Endothelial cell of umbilical vein (primary cell): Measurements from ENCODE around the gene SYNPO. TPM values are rescaled to one million over a fixed set of nuclear protein-coding genes. Genes with fewer than 3 reads are reported as not detected.

Source experiments
- BruUV-seq: library from RNA; stranded (reverse); fragments of 400-500 nt; replicated peaks from 2 replicates; lab custom pipeline; 2021; lab: Mats Ljungman, UMichigan
- CTCF ChIA-PET: fragments of 300-600, 350-600 bp; sonication (Branson Sonifier 250); formaldehyde crosslinking; loops from one replicate; lab custom pipeline; 2021; ENCODE audit warnings: antibody characterized with exemption, inconsistent platforms; lab: Charles Lee
- POLR2A ChIA-PET: fragments of 300-600, 350-600 bp; sonication (Branson Sonifier 250); formaldehyde crosslinking; loops from one replicate; lab custom pipeline; 2021; ENCODE audit warnings: antibody characterized with exemption, inconsistent platforms; lab: Charles Lee
- DNase-seq: peaks from one replicate; pipeline ENCODE4 v3.0.0-alpha.2; 2011; ENCODE audit warnings: low read depth, low spot score
- FAIRE-seq: peaks from 2 replicates; lab custom pipeline; 2011; peaks lifted over from hg19 to GRCh38; lab: Jason Lieb, UNC
- H2AFZ ChIP-seq: 2 replicates; pipeline ENCODE4 v1.6.0; 2012; ENCODE audit warnings: low read depth, low read length, control low read depth, inconsistent platforms
- H3K27ac ChIP-seq: 2 replicates; pipeline ENCODE4 v1.5.1; 2011; ENCODE audit warnings: low read depth, mild to moderate bottlenecking, control low read depth, low read length, moderate library complexity; ENCODE audit not compliant: insufficient read depth
- H3K27me3 ChIP-seq, 2 experiments: 2 replicates each; pipeline versions ENCODE4 v1.6.0 to v1.6.1; 2011; ENCODE audit warnings: low read length in 2 of 2, mixed read lengths in 1 of 2; ENCODE audit not compliant: control insufficient read depth in 2 of 2, insufficient read depth in 2 of 2
- H3K36me3 ChIP-seq, 2 experiments: 2 replicates in 1 of 2; 3 replicates in 1 of 2; pipeline ENCODE4 v1.5.1; 2011; ENCODE audit warnings: low read length in 2 of 2, mild to moderate bottlenecking in 1 of 2, moderate library complexity in 1 of 2; ENCODE audit not compliant: control insufficient read depth in 2 of 2, insufficient read depth in 2 of 2; ENCODE audit errors: extremely low read depth in 1 of 2
- H3K4me1 ChIP-seq: 3 replicates; pipeline ENCODE4 v1.5.1; 2011; ENCODE audit warnings: mild to moderate bottlenecking, low read length; ENCODE audit not compliant: control insufficient read depth, insufficient read depth; ENCODE audit errors: extremely low read depth
- H3K4me2 ChIP-seq: 2 replicates; pipeline ENCODE4 v1.6.1; 2011; ENCODE audit warnings: low read length, control low read depth, mixed read lengths; ENCODE audit not compliant: insufficient read depth
- H3K4me3 ChIP-seq, 3 experiments: fragments of 200-600 bp in 1 of 3; sonication (generic), shearing (Covaris generic) in 1 of 3; replicated peaks in 1 of 3; 2 replicates each; pipeline ENCODE4 v1.5.1; 2011 to 2016; ENCODE audit warnings: control low read depth in 3 of 3, low read length in 3 of 3, mild to moderate bottlenecking in 2 of 3, inconsistent platforms in 1 of 3, low read depth in 1 of 3, moderate library complexity in 1 of 3; ENCODE audit not compliant: insufficient read depth in 1 of 3
- H3K79me2 ChIP-seq: 2 replicates; pipeline ENCODE4 v1.6.0; 2012; ENCODE audit warnings: low read length, inconsistent platforms; ENCODE audit not compliant: control insufficient read depth, insufficient read depth
- H3K9ac ChIP-seq: replicated peaks from 2 replicates; pipeline ENCODE3; 2011; ENCODE audit warnings: low read length, control low read depth; ENCODE audit not compliant: insufficient read depth; ENCODE audit errors: extremely low read depth
- H3K9me1 ChIP-seq: replicated peaks from 3 replicates; pipeline ENCODE4 v1.6.0; 2011; ENCODE audit warnings: mild to moderate bottlenecking, low read length; ENCODE audit not compliant: control insufficient read depth, insufficient read depth; ENCODE audit errors: extremely low read depth
- H3K9me3 ChIP-seq: replicated peaks from 2 replicates; pipeline ENCODE4 v1.5.1; 2012; ENCODE audit warnings: low read length, inconsistent platforms; ENCODE audit not compliant: control insufficient read depth, insufficient read depth
- H4K20me1 ChIP-seq: replicated peaks from 2 replicates; pipeline ENCODE3; 2011; ENCODE audit warnings: mild to moderate bottlenecking, low read length; ENCODE audit not compliant: control insufficient read depth, insufficient read depth; ENCODE audit errors: extremely low read depth
- EZH2 ChIP-seq: IDR thresholded peaks from 2 replicates; pipeline ENCODE4 v1.6.1; 2012; ENCODE audit warnings: borderline replicate concordance, low read depth, mild to moderate bottlenecking, moderate library complexity, low read length, inconsistent platforms; ENCODE audit not compliant: severe bottlenecking
- FOS ChIP-seq: IDR thresholded peaks from 2 replicates; pipeline ENCODE4 v1.6.1; 2011; ENCODE audit warnings: mild to moderate bottlenecking, low read length, moderate library complexity, borderline replicate concordance; ENCODE audit not compliant: insufficient read depth
- GATA2 ChIP-seq: IDR thresholded peaks from 2 replicates; pipeline ENCODE4 v1.7.0; 2011; ENCODE audit warnings: low read depth, mild to moderate bottlenecking, moderate library complexity, mixed read lengths, low read length; ENCODE audit not compliant: insufficient read length, insufficient read depth
- JUN ChIP-seq: IDR thresholded peaks from 2 replicates; pipeline ENCODE4 v1.6.1; 2011; ENCODE audit warnings: borderline replicate concordance, low read depth; ENCODE audit not compliant: insufficient read length, insufficient read depth
- MYC ChIP-seq: IDR thresholded peaks from one replicate; pipeline ENCODE4 v1.6.1; 2011; ENCODE audit warnings: mild to moderate bottlenecking, low read depth, low read length
- POLR2A ChIP-seq: IDR thresholded peaks from 2 replicates; pipeline ENCODE4 v1.6.1; 2012; ENCODE audit warnings: low read depth, mild to moderate bottlenecking, control low read depth, low read length
- POLR2AphosphoS5 ChIP-seq: IDR thresholded peaks from 2 replicates; pipeline ENCODE4 v1.6.1; 2012; ENCODE audit warnings: low read depth, mild to moderate bottlenecking, control low read depth, low read length, moderate library complexity; ENCODE audit not compliant: insufficient read depth
- dilution Hi-C: fragments of 300-500 bp; cut with MboI; formaldehyde crosslinking; loops from one replicate; pipeline ENCODE4 v1.15.0; 2019; ENCODE audit warnings: low sequenced_read_pairs; ENCODE audit not compliant: extremely low pct_ligation_motif_present
- intact Hi-C: fragments of 100-400 bp; cut with micrococcal nuclease; formaldehyde crosslinking; loops from one replicate; pipeline ENCODE4 v1.10.0; 2022
- polyA plus RNA-seq, 4 experiments: library from polyadenylated mRNA; depleted of rRNA in 3 of 4; stranded (reverse) in 3 of 4; unstranded in 1 of 4; fragments of >200 nt; gene quantifications; 2 replicates each; pipeline versions ENCODE4 v1.2.1 to v1.2.3, GENCODE V29; 2011 to 2012; ENCODE audit warnings: missing spikeins in 1 of 4
- total RNA-seq: library from RNA; stranded (reverse); gene quantifications from 2 replicates; pipeline ENCODE4 v1.2.3, GENCODE V29; 2021
- TF ChIP-seq, protein P1 (sequence below), 2 donors: IDR thresholded peaks; 1 replicate in 1 of 2; 2 replicates in 1 of 2; pipeline ENCODE4 v1.5.1; 2011; ENCODE audit warnings: low read length in 2 of 2, mild to moderate bottlenecking in 2 of 2, moderate library complexity in 2 of 2, control low read depth in 1 of 2, inconsistent platforms in 1 of 2, low read depth in 1 of 2; ENCODE audit not compliant: insufficient read depth in 1 of 2; ENCODE audit errors: extremely low read depth in 1 of 2
- TF ChIP-seq, protein P2 (sequence below): IDR thresholded peaks from 2 replicates; pipeline ENCODE4 v1.6.1; 2011; ENCODE audit not compliant: insufficient read depth, insufficient read length

Gene SYNPO
- total and polyA plus RNA-seq, 2 donors (not counting 3 experiments of a cell fraction or from before 2014, with no cell fraction given) = 68.4 to 121 TPM

DNA sequence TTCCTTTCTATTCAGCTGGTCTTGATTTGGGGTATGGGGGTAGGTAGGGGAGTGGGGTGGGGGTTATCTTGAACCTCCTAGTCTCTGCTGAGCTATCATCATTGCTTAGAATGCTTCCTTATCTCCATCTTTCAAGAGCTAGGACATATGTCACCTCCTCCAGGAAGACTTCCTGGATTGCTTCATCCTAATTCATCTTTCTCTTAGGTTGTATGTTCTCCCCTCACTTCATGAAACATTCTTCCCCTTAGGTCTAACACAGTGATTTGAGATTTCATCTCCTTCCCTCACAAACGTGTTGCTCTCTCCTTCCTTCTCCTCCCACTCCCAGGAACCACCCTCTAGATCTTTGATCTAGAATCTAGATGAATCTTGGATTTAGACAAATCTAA lies 2.4 kb upstream of the SYNPO start:
- H3K4me1 ChIP-seq = peaks cover 65% of the 10 kb centered on the region
- H3K27ac ChIP-seq = peak overlapping the region; percentile 98
- H3K27me3 ChIP-seq = no peaks in the 10 kb centered on the region
- POLR2A ChIA-PET = no interaction called here
- no peak overlapping the region for H2AFZ ChIP-seq
- H3K9me3 ChIP-seq = no peaks in the 10 kb centered on the region
- FAIRE-seq (no peak), DNase-seq (no peak)
- H3K9me1 ChIP-seq = no peaks in the 10 kb centered on the region
- dilution Hi-C loops (no loop called here), intact Hi-C loops (no loop called here)
- H3K36me3 ChIP-seq = peaks cover 0 to 10% of the 10 kb centered on the region in 2 experiments
- BruUV-seq = no TSS peak
- TF ChIP-seq POLR2AphosphoS5 (no peak), GATA2 (no peak), JUN (no peak), FOS (no peak), EZH2 (no peak), POLR2A (no peak), MYC (no peak)
- TF ChIP-seq, protein P1, sequence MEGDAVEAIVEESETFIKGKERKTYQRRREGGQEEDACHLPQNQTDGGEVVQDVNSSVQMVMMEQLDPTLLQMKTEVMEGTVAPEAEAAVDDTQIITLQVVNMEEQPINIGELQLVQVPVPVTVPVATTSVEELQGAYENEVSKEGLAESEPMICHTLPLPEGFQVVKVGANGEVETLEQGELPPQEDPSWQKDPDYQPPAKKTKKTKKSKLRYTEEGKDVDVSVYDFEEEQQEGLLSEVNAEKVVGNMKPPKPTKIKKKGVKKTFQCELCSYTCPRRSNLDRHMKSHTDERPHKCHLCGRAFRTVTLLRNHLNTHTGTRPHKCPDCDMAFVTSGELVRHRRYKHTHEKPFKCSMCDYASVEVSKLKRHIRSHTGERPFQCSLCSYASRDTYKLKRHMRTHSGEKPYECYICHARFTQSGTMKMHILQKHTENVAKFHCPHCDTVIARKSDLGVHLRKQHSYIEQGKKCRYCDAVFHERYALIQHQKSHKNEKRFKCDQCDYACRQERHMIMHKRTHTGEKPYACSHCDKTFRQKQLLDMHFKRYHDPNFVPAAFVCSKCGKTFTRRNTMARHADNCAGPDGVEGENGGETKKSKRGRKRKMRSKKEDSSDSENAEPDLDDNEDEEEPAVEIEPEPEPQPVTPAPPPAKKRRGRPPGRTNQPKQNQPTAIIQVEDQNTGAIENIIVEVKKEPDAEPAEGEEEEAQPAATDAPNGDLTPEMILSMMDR (IDR thresholded peaks at IDR 0.05; ENCODE audit: extremely low read depth in 1 of 2, insufficient read depth in 1 of 2, low read depth in 1 of 2, low read length in 2 of 2) = no peak
- TF ChIP-seq, protein P2, sequence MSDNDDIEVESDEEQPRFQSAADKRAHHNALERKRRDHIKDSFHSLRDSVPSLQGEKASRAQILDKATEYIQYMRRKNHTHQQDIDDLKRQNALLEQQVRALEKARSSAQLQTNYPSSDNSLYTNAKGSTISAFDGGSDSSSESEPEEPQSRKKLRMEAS = no peak
- peaks cover 12% of the 10 kb centered on the region for H3K79me2 ChIP-seq
- no peak overlapping the region for H3K4me2 ChIP-seq
- no peaks in the 10 kb centered on the region for H4K20me1 ChIP-seq
- H3K9ac ChIP-seq = no peak overlapping the region
- CTCF ChIA-PET = interaction anchor here (0.6 to 2.5 kb wide), 6 partner anchors 16 to 120 kb away, joined by 3 to 8 read pairs (median 4); no protein-coding TSS in a partner anchor
- H3K4me3 ChIP-seq = no peak overlapping the region
